NK-92 (cell line): ENCODE measurements around the gene PCNX3.

Experiments
- DNase-seq: peaks from one replicate; lab custom pipeline; 2025; ENCODE audit not compliant: unreplicated experiment; lab: John Stamatoyannopoulos, UW

The PCNX3 gene

GRCh38 chr11:65580031-65580692 lies 35.4 kb upstream of the PCNX3 start:
- DNase-seq: no peak

- no peak for DNase-seq
Observed at GRCh38 chr11:65580756-65581155, 34.8 kb upstream of the PCNX3 start.

DNA sequence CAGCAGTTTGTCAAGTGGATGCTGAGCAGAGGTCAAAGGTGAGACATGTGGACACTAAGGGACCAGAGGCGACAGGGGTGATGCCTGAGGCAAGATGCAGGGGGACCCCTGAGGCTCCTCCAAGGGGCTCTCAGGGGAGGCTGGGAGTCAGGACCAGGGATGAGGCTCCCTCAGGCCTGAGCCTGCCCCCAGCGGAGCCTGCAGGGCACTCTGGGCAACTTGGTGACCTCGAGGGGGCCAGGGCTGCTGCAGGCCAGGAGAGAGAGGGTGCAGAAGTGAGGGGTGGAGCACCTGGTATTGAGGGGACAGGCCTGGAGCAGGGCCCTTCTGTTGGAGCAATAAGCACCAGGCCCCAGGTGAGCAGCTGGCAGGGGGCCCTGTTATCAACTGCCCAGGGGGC lies 33.6 kb upstream of the PCNX3 start:
- DNase-seq: no peak

- no peak for DNase-seq
Observed at GRCh38 chr11:65583589-65583988, 32.0 kb upstream of the PCNX3 start.

DNA sequence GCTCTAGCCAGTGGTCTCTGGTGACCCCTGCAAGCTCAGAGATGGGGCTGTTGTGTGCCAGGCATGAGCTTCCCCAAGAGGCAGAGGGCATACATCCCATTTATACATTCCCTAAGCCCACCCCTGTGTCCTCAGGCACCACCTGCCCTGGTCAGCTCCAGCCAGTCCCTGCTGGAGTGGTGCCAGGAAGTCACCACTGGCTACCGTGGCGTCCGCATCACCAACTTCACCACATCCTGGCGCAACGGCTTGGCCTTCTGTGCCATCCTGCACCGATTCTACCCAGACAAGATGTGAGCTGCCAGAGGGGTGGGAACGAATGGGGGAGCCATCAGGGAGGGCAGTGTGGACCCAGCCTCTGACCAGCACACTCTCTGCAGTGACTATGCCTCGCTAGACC lies 31.5 kb upstream of the PCNX3 start:
- DNase-seq: no peak

GRCh38 chr11:65584723-65585171 lies 30.8 kb upstream of the PCNX3 start:
- no peak for DNase-seq

DNA sequence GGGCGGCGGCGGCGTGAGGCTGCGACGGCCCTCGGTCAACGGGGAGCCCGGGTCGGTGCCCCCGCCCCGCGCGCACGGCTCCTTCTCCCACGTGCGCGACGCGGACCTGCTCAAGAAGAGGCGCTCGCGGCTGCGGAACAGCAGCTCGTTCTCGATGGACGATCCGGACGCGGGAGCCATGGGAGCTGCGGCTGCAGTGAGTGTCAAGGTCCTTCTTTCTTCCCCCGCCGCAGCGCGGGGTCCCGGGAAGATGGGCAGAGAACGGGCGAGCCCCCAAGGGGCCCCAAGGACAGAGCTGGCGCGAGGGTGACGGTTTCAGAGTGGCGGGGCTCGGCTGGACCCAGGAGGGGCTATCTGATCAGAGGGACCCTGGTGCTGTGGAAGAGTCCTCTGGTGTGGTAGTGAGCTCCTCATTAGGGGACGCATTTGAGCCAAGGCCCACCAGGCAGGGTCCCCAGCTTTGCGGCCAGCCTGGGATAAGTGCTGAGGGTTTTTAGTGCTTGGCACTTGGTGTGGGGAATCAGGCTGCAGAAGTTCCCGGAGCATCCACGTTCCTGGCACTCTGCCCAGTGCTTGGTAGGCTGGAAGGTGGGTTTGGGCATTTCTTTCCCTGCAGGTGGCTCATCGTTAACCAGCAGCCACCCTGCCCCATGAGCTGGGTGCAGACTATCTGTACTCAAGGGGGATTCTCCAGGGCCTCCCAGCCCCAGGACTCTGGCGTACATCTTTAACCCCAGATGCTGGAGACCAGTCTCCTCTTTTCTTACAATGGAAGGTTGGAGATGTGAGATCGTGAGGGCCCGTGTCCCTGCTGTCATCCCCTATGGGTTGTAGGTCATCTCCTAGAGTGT lies 30.0 kb upstream of the PCNX3 start:
- DNase-seq: no peak

DNA sequence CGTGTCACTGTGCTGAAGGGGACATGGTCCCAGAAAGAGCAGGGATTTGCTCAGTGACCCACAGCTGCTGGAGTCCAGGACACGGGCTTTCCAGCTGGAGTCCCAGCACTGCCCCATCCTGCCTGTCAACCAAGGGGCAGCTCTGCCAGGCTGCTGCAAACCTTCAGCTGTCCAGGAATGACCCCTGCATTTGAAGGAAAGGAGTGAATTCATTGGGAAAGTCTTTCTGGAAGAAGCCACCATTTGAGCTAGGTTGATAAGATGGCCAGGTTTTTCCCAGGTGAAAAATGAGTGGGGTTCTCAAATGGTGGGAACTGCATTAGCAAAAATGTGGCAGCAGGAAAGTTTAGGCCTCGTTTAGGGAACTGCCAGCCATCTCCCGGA lies 29.3 kb upstream of the PCNX3 start:
- no peak for DNase-seq

DNA sequence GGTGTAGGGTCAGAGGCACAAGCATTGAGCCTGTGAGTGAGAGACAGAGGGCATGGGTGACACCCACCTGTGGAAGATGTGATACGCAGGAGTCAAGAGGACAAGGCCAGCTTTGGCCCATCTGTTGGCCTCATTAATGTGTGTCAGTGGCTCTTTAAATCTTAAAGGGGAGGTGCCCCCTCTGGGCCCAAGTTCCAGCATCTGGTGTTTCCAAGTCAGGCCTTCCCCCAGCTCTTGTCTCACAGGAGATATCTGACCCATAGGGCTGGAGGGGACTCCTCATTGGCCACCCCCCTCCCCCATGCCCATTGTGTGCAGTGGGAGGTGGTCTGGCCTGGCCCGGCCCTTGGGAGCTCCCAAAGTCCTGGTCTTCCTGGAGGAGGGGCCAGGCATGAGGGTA lies 28.9 kb upstream of the PCNX3 start:
- no peak for DNase-seq

GRCh38 chr11:65588199-65589054 lies 27.1 kb upstream of the PCNX3 start:
- no peak for DNase-seq

- no peak for DNase-seq
Observed at GRCh38 chr11:65589444-65590239, 25.9 kb upstream of the PCNX3 start.

GRCh38 chr11:65590240-65590738 lies 25.3 kb upstream of the PCNX3 start:
- no peak for DNase-seq

DNA sequence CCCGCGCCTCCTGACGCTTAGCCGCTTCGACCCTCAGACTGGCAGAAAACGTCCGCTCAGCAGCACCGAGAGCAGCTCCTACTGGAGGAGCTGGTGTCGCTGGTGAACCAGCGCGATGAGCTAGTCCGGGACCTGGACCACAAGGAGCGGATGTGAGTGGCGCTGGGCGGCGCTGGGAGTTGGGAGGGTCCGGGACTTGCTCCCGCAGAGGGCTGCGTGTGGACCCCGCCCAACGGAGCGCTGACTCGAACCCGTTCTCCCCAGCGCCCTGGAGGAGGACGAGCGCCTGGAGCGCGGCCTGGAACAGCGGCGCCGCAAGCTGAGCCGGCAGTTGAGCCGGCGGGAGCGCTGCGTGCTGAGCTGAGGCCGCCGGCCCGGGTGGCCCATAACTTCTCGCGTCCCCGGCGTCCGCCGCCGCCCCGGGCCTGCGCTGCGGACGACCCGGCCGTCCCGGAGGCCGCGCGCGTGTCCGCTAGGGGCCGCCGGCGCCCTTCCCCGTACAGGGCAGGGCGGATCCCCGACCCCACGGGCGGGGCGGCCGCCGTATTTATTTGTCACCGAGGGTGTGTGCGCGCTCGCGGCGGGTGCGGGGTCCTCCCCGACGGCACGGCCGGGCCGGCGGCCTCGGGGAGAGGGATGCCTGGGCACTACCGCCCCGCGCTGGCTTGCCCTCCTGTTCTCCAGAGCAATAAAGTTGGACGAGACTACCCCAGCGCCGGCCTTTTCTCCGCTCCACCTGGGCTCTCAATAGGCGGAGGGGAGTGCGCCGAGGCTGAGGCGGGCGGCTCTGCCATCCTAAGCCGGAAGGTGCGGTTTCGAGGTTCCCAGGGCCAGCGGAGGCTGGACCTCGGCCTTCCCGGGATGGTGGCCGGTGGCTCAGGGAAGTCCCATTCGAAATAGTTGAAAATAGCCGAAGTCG lies 23.4 kb upstream of the PCNX3 start:
- no peak for DNase-seq

DNA sequence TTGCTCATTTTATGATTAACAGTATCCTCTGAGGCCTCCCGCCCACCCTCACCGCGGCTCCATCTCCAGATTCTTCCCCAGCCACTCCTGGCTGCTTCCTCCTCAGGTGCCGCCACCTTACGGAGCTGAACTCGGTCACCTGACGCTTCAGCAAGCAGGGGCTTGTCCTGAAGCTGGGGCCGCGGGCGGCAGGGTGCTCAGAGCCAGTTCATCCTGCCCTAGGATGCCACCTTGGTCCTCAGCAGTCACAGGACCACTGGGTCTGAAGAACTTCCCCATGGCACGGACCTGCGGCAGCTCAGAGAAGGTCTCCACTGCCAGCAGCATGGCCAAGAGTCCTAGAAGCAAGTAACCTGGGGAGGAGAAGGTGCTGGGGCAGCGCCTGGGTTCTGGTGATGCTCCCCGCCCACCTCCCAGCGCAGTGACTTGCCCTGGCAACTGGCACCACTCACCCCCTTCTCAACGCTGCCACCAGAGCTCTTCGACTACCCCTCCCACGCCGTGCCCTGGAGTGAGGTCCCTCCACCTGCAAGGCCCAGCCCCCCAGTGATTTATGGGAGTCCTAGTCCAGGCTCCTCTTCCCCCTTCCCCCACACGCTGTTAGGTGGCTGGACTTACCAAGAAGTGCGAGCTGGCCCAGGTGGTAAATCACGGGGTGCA lies 22.6 kb upstream of the PCNX3 start:
- DNase-seq: no peak

GRCh38 chr11:65593518-65594414 lies 21.8 kb upstream of the PCNX3 start:
- DNase-seq: no peak

- DNase-seq: no peak
Observed at GRCh38 chr11:65595131-65595530, 20.4 kb upstream of the PCNX3 start.

DNA sequence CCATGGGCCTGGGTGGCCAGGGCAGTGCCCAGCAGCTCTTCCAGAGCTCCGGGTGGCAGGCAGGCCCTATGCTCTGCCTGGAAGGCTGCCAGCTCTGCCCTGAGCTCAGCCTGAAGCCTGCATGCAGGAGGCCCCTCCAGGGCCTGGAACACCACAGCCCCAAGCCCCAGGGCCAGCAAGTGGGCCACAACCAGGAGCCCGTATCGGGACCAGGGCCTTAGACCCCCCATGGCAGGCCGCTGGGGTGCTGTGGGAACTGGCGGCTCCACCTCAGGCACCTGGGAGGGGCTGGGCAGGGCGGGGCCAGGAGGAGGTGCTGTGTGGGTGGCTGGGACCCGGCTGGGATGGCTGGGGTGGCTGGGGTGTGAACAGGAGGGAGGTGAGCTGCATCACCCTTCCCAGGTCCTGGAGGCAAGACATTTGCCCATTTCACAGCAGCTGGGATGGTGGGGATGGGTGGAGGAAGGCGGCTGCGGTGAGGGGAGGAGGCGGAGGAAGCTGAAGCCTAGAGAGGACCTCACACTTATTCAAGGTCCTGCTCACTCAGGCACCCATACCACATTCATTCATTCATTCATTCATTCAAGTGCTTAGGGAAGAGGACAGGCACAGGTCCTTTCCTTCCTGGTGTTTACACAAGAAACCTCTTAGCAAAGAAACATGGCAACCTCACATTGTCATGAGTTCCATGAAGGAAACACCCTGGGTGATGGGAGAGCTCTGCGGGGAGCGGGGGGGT lies 19.9 kb upstream of the PCNX3 start, which contains the start of gene KCNK7:
Gene KCNK7, minus strand, starts transcription at position 258 of the 739 bp plus-strand sequence. Its CDS starts 28 bp downstream, at position 230.
- DNase-seq: no peak
